K562 (cell line): ENCODE measurements around the gene GALP. TPM values are rescaled to one million over a fixed set of nuclear protein-coding genes. Genes with fewer than 3 reads are reported as not detected.

Source experiments
- ATAC-seq: fragments of 200-7000 bp; cut with Tn5 transposase; 3 replicates; pipeline ENCODE4 v1.9.1; 2020; ENCODE audit warnings: moderate library complexity
- BruUV-seq: library from RNA; stranded (reverse); fragments of 400-500 nt; replicated peaks from 2 replicates; lab custom pipeline; 2021; lab: Mats Ljungman, UMichigan
- CTCF ChIA-PET: fragments of 300-600 bp; formaldehyde crosslinking; extraction: SDS; loops from one replicate; lab custom pipeline; 2021; ENCODE audit warnings: low intra/inter-chr PET ratio; lab: Yijun Ruan, JAX
- POLR2A ChIA-PET: fragments of 300-600, 350-650 bp; sonication (Branson Sonifier 250); formaldehyde crosslinking; extraction: SDS; loops from one replicate; lab custom pipeline; 2021; ENCODE audit warnings: antibody characterized with exemption, inconsistent platforms; lab: Yijun Ruan, JAX
- DNase-seq, 4 experiments: peaks; one replicate each; pipeline versions ENCODE4 v3.0.0 to v3.0.0-alpha.2; 2011 to 2018; ENCODE audit warnings: low spot score in 3 of 4, mixed read lengths in 3 of 4; ENCODE audit errors: extremely low read depth in 1 of 4
- FAIRE-seq: peaks from 2 replicates; lab custom pipeline; 2011; peaks lifted over from hg19 to GRCh38; lab: Jason Lieb, UNC
- H2AFZ ChIP-seq: 2 replicates; pipeline ENCODE4 v1.6.0; 2011; ENCODE audit warnings: low read depth, low read length, control low read depth, inconsistent platforms
- H3K27ac ChIP-seq: fragments of 200-600 bp; 3 replicates; pipeline ENCODE4 v1.8.0; 2011; ENCODE audit warnings: low read depth, mild to moderate bottlenecking, control low read depth, inconsistent platforms, low read length, moderate library complexity, mixed read lengths; ENCODE audit errors: extremely low read depth
- H3K27me3 ChIP-seq, 2 experiments: fragments of 300-600 bp in 1 of 2; 2 replicates in 1 of 2; 3 replicates in 1 of 2; pipeline versions ENCODE4 v1.6.0 to v1.8.0; 2011; ENCODE audit warnings: inconsistent platforms in 2 of 2, low read length in 2 of 2, mild to moderate bottlenecking in 1 of 2, mixed read lengths in 1 of 2, moderate library complexity in 1 of 2; ENCODE audit not compliant: control insufficient read depth in 2 of 2, insufficient read depth in 2 of 2
- H3K36me3 ChIP-seq: fragments of 300-600 bp; 3 replicates; pipeline ENCODE4 v1.8.0; 2011; ENCODE audit warnings: mild to moderate bottlenecking, low read length, inconsistent platforms; ENCODE audit not compliant: control insufficient read depth, insufficient read depth
- H3K4me1 ChIP-seq, 2 experiments: fragments of 200-600 bp in 1 of 2; replicated peaks in 1 of 2; 2 replicates in 1 of 2; 3 replicates in 1 of 2; pipeline versions ENCODE4 v1.5.1 to v1.8.0; 2011; ENCODE audit warnings: inconsistent platforms in 2 of 2, low read length in 2 of 2, mild to moderate bottlenecking in 1 of 2, mixed read lengths in 1 of 2, moderate library complexity in 1 of 2; ENCODE audit not compliant: control insufficient read depth in 2 of 2, insufficient read depth in 2 of 2
- H3K4me2 ChIP-seq: 2 replicates; pipeline ENCODE4 v1.6.1; 2011; ENCODE audit warnings: low read length, control low read depth, inconsistent platforms, mixed read lengths; ENCODE audit not compliant: insufficient read depth
- H3K4me3 ChIP-seq: fragments of 200-600 bp; sonication (generic), shearing (Covaris generic); 2 replicates; pipeline ENCODE4 v1.5.1; 2016; ENCODE audit warnings: control low read depth, inconsistent platforms
- H3K79me2 ChIP-seq: fragments of 200-600 bp; 3 replicates; pipeline ENCODE4 v1.8.0; 2011; ENCODE audit warnings: low read length, inconsistent platforms; ENCODE audit not compliant: control insufficient read depth, insufficient read depth
- H3K9ac ChIP-seq, 2 experiments: 2 replicates each; pipeline versions ENCODE4 v1.6.0 to v1.6.1; 2011; ENCODE audit warnings: low read depth in 2 of 2, low read length in 2 of 2, control low read depth in 1 of 2, inconsistent platforms in 1 of 2, mild to moderate bottlenecking in 1 of 2, mixed read lengths in 1 of 2; ENCODE audit not compliant: insufficient read depth in 1 of 2
- H3K9me1 ChIP-seq: one replicate; pipeline ENCODE4 v1.6.0; 2011; ENCODE audit warnings: inconsistent platforms, mild to moderate bottlenecking, low read length, moderate library complexity; ENCODE audit not compliant: control insufficient read depth, insufficient read depth
- H3K9me3 ChIP-seq: replicated peaks from 2 replicates; pipeline ENCODE4 v1.5.1; 2011; ENCODE audit warnings: low read depth, low read length, inconsistent platforms; ENCODE audit not compliant: control insufficient read depth, insufficient read depth
- H4K20me1 ChIP-seq: replicated peaks from 2 replicates; pipeline ENCODE4 v1.6.1; 2011; ENCODE audit warnings: low read length, inconsistent platforms, mixed read lengths; ENCODE audit not compliant: control insufficient read depth, insufficient read depth
- C11orf30 ChIP-seq: fragments of 450-650 bp; IDR thresholded peaks from 2 replicates; pipeline ENCODE4 v1.6.1; 2016; ENCODE audit warnings: low read depth, mild to moderate bottlenecking
- CEBPG ChIP-seq, 3 experiments: fragments of 200-800 bp in 1 of 3; sonication (Bioruptor generic) in 1 of 3; sonication (generic) in 1 of 3; formaldehyde crosslinking in 1 of 3; IDR thresholded peaks in 2 of 3; conservative IDR thresholded peaks in 1 of 3; 2 replicates each; pipeline versions ENCODE4 v1.6.1 to v1.8.0; 2016 to 2022; ENCODE audit warnings: missing compliant biosample characterization in 2 of 3, missing genetic modification characterization in 2 of 3, mild to moderate bottlenecking in 1 of 3, missing genetic modification reagents in 1 of 3
- ETV6 ChIP-seq, 3 experiments: fragments of 150-350 bp in 1 of 3; sonication (generic) in 1 of 3; formaldehyde crosslinking in 1 of 3; IDR thresholded peaks; 2 replicates each; pipeline versions ENCODE4 v1.6.1 to v1.8.0; 2014 to 2022; ENCODE audit warnings: borderline replicate concordance in 2 of 3, low read depth in 2 of 3, antibody characterized with exemption in 1 of 3, low read length in 1 of 3, mild to moderate bottlenecking in 1 of 3, missing genetic modification reagents in 1 of 3
- FOXA1 ChIP-seq: fragments of 450-650 bp; IDR thresholded peaks from 2 replicates; pipeline ENCODE4 v1.6.1; 2016; ENCODE audit warnings: mild to moderate bottlenecking, borderline replicate concordance
- MEIS2 ChIP-seq: fragments of 450-650 bp; IDR thresholded peaks from 2 replicates; pipeline ENCODE4 v1.6.1; 2014; ENCODE audit warnings: mild to moderate bottlenecking; ENCODE audit not compliant: partially characterized antibody
- MYBL2 ChIP-seq, 2 experiments: fragments of 450-650 bp in 1 of 2; sonication (generic) in 1 of 2; formaldehyde crosslinking in 1 of 2; IDR thresholded peaks; 2 replicates each; pipeline versions ENCODE4 v1.6.1 to v1.8.1; 2017 to 2022; ENCODE audit warnings: borderline replicate concordance in 1 of 2, inconsistent platforms in 1 of 2, low read depth in 1 of 2, mild to moderate bottlenecking in 1 of 2, missing genetic modification reagents in 1 of 2, moderate library complexity in 1 of 2
- ZFPM2 ChIP-seq: fragments of 250-450 bp; sonication (Bioruptor Pico); IDR thresholded peaks from 2 replicates; pipeline ENCODE4 v1.5.1; 2022; ENCODE audit warnings: mild to moderate bottlenecking
- ZNF316 ChIP-seq: fragments of 450-650 bp; IDR thresholded peaks from 2 replicates; pipeline ENCODE4 v1.6.1; 2016
- ZNF431 ChIP-seq: sonication (generic); formaldehyde crosslinking; IDR thresholded peaks from 2 replicates; pipeline ENCODE4 v1.8.0; 2022; ENCODE audit warnings: mild to moderate bottlenecking, missing genetic modification reagents
- WGBS: fragments of 100-300 bp; shearing (Covaris generic); methylation state at CpG from one replicate; pipeline ENCODE4 v1.1.6; 2016; ENCODE audit warnings: low coverage, mixed read lengths; ENCODE audit not compliant: insufficient coverage; ENCODE audit errors: missing lambda C conversion rate; 5-methylcytosine and 5-hydroxymethylcytosine counted together
- in situ Hi-C: fragments of 300-500 bp; cut with MboI; formaldehyde crosslinking; loops from 4 replicates; pipeline ENCODE4 v1.15.0; 2018; ENCODE audit warnings: inconsistent platforms, mixed read lengths
- intact Hi-C: fragments of 100-400 bp; cut with micrococcal nuclease; formaldehyde crosslinking; loops from 2 replicates; pipeline ENCODE4 v1.14.2; 2022
- polyA plus RNA-seq, 8 experiments: library from polyadenylated mRNA; depleted of rRNA in 4 of 8; stranded (reverse) in 5 of 8; unstranded in 3 of 8; fragments of >200 nt; fragmentation: Nextera tagmentation in 2 of 8; fragmentation: Illumina TruSeq in 1 of 8; extraction: Ambion mirVana in 2 of 8; extraction: Trizol in 1 of 8; gene quantifications; 2 replicates each; pipeline versions ENCODE4 v1.2.1 to v1.2.3, GENCODE V29; 2011 to 2014; ENCODE audit warnings: inconsistent platforms in 1 of 8, missing spikeins in 1 of 8
- total RNA-seq, 7 experiments: library from RNA; depleted of rRNA in 6 of 7; stranded (reverse); fragments of >200 nt in 6 of 7; fragmentation: Illumina TruSeq in 2 of 7; extraction: Trizol in 2 of 7; gene quantifications; 2 replicates each; pipeline versions ENCODE4 v1.2.1 to v1.2.3, GENCODE V29; 2011 to 2021; ENCODE audit warnings: low replicate concordance in 1 of 7
- TF ChIP-seq, protein P1 (sequence below), 2 experiments: IDR thresholded peaks; 2 replicates each; pipeline ENCODE4 v1.6.1; 2012; ENCODE audit warnings: improper control_type of control experiment in 2 of 2, low read depth in 2 of 2, low read length in 2 of 2, borderline replicate concordance in 1 of 2

The GALP gene
- total and polyA plus RNA-seq, 9 of the 15 experiments (the other 6 are each of a cell fraction or from before 2014, with no cell fraction given), result not detected

DNA sequence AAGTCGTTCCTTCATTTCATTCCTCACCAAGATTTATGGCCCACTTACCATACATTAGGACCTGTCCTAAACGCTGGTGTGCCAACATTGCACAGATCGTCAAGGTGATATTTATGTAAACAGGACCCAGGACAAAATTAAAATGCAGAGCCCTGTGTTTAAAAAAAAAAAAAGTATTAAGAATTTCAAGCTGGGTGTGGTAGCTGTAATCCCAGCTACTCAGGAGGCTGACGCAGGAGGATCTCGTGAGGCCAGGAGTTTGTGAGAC lies 41.2 kb upstream of the GALP start:
- ATAC-seq, result no peak
- WGBS, result 51% methylated on average over 5 of the region's 5 CpGs
- in situ Hi-C loops (loop anchor here (25.0 kb wide), 1 partner anchor 972 kb away; the partner anchor contains the start of genes DNAAF3 and TNNI3), intact Hi-C loops (no loop called here)
- Histone ChIP-seq H2AFZ (no peak overlapping the region; the same call in 1 of the 2 replicates), H3K9me3 (no peaks in the 10 kb centered on the region), H3K9me1 (no peaks in the 10 kb centered on the region), H3K79me2 (peaks cover under 1% of the 10 kb centered on the region; the same call in 2 of the 3 replicates), H3K36me3 (no peaks in the 10 kb centered on the region), H3K27ac (no peak overlapping the region), H4K20me1 (no peaks in the 10 kb centered on the region), H3K9ac (no peak overlapping the region; a peak in 1 of 4 replicates), H3K4me3 (no peak overlapping the region), H3K4me1 (peaks cover 4 to 8% of the 10 kb centered on the region in 2 experiments; a peak in 4 of 5 replicates), H3K27me3 (no peaks in the 10 kb centered on the region), H3K4me2 (no peak overlapping the region)
- no peak for TF ChIP-seq ZNF431 (CRISPR knock-in tag)
- TF ChIP-seq MEIS2, result peak; percentile 6
- FAIRE-seq, result no peak
- no TSS peak for BruUV-seq
- DNase-seq, result no peak
- POLR2A ChIA-PET, result interaction anchor here (0.6 to 1.3 kb wide), 2 partner anchors 9 to 23 kb away, joined by 3 to 5 read pairs; no protein-coding TSS in a partner anchor
- CTCF ChIA-PET, result no interaction called here

DNA sequence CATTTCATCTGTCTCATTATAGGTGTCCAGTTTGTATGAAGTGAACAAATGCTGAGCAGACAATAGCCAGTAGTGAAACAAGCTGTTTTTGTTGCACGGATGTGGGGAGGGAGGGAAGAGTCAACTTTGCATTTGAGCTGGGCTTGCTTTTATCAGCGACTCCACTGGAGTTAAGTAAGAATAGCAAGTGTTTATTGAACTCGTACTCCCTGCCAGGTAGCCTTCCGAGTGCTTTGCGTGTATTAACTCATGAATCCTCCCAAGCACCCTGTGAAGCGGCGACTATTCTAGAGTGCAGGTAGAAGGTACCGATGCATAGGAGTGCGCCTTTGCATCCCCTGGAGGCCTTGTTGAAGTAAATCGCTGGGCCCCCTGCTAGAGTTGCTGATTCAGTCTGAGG lies 39.4 kb upstream of the GALP start:
- Histone ChIP-seq H3K4me2 (no peak overlapping the region), H3K9ac (peak overlapping the region in 1 of 2 experiments; percentile 64; a peak in 1 of 4 replicates), H3K4me3 (no peak overlapping the region), H3K36me3 (no peaks in the 10 kb centered on the region), H3K9me1 (no peaks in the 10 kb centered on the region), H3K4me1 (peaks cover 7 to 15% of the 10 kb centered on the region in 2 experiments), H3K79me2 (peaks cover 11% of the 10 kb centered on the region; the same call in 2 of the 3 replicates), H3K27ac (no peak overlapping the region), H3K27me3 (no peaks in the 10 kb centered on the region), H2AFZ (peak overlapping the region; percentile 59; the same call in 1 of the 2 replicates), H4K20me1 (no peaks in the 10 kb centered on the region), H3K9me3 (no peaks in the 10 kb centered on the region)
- ATAC-seq (no peak), DNase-seq (no peak), FAIRE-seq (no peak)
- 66% methylated on average over 10 of the region's 10 CpGs for WGBS
- intact Hi-C loops (no loop called here), in situ Hi-C loops (loop anchor here (25.0 kb wide), 1 partner anchor 974 kb away; the partner anchor contains the start of genes DNAAF3 and TNNI3)
- POLR2A ChIA-PET, result interaction anchor here (0.7 to 1.8 kb wide), 4 partner anchors 11 to 729 kb away, joined by 3 to 8 read pairs (median 4); partner anchors contain the start of gene ZNF787
- CTCF ChIA-PET, result no interaction called here
- no TSS peak for BruUV-seq
- no peak for TF ChIP-seq MYBL2 (IDR thresholded peaks at IDR 0.05; ENCODE audit: low read depth)
- TF ChIP-seq MYBL2 (CRISPR knock-in tag; IDR thresholded peaks at IDR 0.05; ENCODE audit: borderline replicate concordance), result no peak
- peak; percentile 59 for TF ChIP-seq ZNF316
- no peak for TF ChIP-seq ZFPM2
- TF ChIP-seq ETV6 (IDR thresholded peaks at IDR 0.05; ENCODE audit: borderline replicate concordance in 1 of 2, low read depth in 2 of 2, low read length in 1 of 2), result no peak
- TF ChIP-seq ETV6 (CRISPR knock-in tag; IDR thresholded peaks at IDR 0.05; ENCODE audit: borderline replicate concordance), result no peak
- no peak for TF ChIP-seq FOXA1
- TF ChIP-seq, protein P1, sequence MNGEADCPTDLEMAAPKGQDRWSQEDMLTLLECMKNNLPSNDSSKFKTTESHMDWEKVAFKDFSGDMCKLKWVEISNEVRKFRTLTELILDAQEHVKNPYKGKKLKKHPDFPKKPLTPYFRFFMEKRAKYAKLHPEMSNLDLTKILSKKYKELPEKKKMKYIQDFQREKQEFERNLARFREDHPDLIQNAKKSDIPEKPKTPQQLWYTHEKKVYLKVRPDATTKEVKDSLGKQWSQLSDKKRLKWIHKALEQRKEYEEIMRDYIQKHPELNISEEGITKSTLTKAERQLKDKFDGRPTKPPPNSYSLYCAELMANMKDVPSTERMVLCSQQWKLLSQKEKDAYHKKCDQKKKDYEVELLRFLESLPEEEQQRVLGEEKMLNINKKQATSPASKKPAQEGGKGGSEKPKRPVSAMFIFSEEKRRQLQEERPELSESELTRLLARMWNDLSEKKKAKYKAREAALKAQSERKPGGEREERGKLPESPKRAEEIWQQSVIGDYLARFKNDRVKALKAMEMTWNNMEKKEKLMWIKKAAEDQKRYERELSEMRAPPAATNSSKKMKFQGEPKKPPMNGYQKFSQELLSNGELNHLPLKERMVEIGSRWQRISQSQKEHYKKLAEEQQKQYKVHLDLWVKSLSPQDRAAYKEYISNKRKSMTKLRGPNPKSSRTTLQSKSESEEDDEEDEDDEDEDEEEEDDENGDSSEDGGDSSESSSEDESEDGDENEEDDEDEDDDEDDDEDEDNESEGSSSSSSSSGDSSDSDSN (IDR thresholded peaks at IDR 0.05; ENCODE audit: borderline replicate concordance in 1 of 2, low read depth in 2 of 2, low read length in 2 of 2), result no peak
- peak; percentile 22; the same call in 1 of the 2 replicates for TF ChIP-seq C11orf30
- no peak for TF ChIP-seq CEBPG (CRISPR knock-in tag; IDR thresholded peaks at IDR 0.05)
- no peak for TF ChIP-seq CEBPG (tag; conservative IDR thresholded peaks at IDR 0.05 in 1 of 2, IDR thresholded peaks at IDR 0.05 in 1 of 2)
